AG09309 (cell line): Measurements from ENCODE around the gene RABGAP1.

Experiments
- DNase-seq: peaks from one replicate; pipeline ENCODE4 v3.0.0-alpha.2; 2010; ENCODE audit warnings: low read depth
- H3K4me3 ChIP-seq: 2 replicates; pipeline ENCODE4 v1.5.1; 2011; ENCODE audit warnings: mild to moderate bottlenecking, low read depth, low read length, moderate library complexity; ENCODE audit not compliant: control insufficient read depth
- TF ChIP-seq, protein P1 (sequence below): IDR thresholded peaks from 2 replicates; pipeline ENCODE4 v1.5.1; 2011; ENCODE audit warnings: mild to moderate bottlenecking, low read depth, low read length, inconsistent platforms; ENCODE audit not compliant: insufficient read depth, control insufficient read depth; ENCODE audit errors: missing control alignments

Gene RABGAP1

DNA sequence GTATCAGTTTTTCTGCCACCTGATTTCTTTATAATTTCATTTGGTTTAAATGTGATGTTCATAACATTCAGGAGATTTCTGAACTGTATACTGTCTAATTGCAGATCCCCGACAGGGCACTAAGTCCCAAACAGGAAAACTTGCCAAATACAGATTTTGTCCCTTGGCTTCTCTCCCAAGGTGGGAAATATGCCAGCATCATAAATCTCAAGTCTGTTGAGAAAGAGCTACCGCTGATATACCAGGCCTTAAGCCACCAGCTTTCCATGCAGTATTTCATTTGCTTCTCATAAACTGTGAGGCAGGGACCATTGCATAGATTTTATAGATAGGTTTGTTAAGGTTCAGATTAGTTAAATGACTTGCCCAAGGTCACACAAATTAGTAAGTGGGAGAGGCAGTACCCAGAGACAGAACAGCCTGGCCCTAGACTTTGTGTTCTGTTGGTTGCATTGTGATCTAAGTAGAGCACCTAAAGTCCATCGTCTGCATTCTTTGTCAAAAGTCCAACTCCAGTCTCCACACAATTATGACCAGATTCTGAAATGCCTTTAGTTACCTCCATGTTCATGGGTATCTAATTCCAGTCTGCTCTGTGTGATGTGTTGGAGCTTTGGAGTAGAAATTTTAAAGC, 108.9 kb downstream of the RABGAP1 start:
- no peak overlapping the region for H3K4me3 ChIP-seq
- TF ChIP-seq, protein P1, sequence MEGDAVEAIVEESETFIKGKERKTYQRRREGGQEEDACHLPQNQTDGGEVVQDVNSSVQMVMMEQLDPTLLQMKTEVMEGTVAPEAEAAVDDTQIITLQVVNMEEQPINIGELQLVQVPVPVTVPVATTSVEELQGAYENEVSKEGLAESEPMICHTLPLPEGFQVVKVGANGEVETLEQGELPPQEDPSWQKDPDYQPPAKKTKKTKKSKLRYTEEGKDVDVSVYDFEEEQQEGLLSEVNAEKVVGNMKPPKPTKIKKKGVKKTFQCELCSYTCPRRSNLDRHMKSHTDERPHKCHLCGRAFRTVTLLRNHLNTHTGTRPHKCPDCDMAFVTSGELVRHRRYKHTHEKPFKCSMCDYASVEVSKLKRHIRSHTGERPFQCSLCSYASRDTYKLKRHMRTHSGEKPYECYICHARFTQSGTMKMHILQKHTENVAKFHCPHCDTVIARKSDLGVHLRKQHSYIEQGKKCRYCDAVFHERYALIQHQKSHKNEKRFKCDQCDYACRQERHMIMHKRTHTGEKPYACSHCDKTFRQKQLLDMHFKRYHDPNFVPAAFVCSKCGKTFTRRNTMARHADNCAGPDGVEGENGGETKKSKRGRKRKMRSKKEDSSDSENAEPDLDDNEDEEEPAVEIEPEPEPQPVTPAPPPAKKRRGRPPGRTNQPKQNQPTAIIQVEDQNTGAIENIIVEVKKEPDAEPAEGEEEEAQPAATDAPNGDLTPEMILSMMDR = no peak
- DNase-seq = peak; percentile 51

DNA sequence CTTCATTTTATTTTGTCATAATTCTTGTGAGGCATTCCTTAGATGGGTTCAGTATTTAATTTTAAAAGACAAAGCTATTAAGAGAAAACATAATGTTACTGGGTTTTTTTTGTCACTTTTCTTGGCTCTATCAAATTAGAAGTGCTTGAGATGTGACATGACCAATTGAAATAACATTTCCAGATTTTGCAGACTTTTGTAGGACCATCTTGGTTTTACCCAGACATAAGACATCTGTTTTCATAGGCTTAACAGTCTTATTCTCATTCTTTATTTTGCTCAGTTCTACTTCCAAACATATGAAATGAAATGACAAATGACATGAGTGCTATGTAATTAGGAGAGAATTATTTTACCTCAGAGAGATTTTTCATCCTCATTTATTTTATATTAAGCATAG, 112.2 kb downstream of the RABGAP1 start:
- no peak for DNase-seq
- no peak overlapping the region for H3K4me3 ChIP-seq
- TF ChIP-seq, protein P1 = no peak

DNA sequence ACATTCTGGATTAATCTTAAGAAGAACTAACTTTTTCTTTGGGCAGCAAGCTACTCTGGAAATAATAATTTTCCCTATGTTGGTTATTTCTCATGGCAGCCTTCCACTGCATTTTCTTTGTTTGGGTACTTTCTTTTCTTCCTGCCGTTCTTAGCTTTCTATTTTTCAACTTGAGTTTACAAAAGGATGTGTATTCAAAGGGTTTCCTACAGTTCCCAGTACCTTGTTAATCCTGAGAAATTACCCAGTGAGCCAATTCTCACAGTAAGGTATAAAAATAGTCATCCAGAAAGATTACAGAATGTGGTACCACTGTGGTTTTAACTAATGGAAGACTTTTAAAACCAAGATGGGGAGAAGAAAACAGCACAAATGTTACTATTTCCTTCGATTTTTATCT, 112.9 kb downstream of the RABGAP1 start:
- no peak overlapping the region for H3K4me3 ChIP-seq
- DNase-seq = no peak
- TF ChIP-seq, protein P1 = no peak

DNA sequence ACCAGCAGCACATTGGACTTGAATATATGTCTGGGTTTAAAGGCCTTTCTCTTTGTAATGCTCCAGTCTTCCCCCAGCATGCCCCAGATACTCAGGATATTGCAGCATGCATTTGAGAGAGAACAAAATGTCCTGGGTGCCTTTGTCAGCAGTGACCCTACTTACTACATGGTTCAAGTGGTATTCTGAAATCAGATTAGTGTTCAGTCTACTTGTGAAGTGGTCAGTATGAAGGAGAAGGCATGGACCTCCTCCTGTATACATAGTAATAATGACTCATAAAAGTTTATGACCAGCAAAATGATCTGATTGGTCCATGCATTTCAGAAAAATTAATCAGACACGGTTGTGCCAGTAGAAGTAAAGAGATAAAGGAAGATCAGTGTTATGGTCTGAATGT, 118.0 kb downstream of the RABGAP1 start:
- no peak overlapping the region for H3K4me3 ChIP-seq

GRCh38 chr9:123059472-123060220, 118.8 kb downstream of the RABGAP1 start:
- H3K4me3 ChIP-seq = no peak overlapping the region
- DNase-seq = no peak
- TF ChIP-seq, protein P1 = no peak

More for the DNA sequence above, 118.0 kb downstream of the RABGAP1 start:
- DNase-seq = no peak
- TF ChIP-seq, protein P1 = no peak

DNA sequence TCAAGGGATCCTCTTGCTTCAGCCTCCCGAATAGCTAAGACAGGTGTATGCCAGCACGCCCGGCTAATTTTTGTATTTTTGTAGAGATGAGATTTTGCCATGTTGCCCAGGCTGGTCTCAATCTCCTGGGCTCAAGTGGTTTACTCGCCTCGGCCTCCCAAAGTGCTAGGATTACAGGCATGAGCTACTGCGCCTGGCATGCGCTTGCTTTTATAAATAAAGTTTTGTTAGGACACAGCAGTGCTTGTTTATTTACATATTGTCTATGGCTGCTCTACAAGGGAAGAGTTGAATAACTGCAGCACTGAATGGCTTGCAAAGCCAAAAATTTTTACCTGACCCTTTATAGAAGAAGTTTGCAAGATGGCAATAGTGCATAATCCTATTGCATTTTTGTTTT, 120.4 kb downstream of the RABGAP1 start:
- no peak for DNase-seq
- no peak overlapping the region for H3K4me3 ChIP-seq
- TF ChIP-seq, protein P1 = no peak
